GM18909 (cell line): ENCODE data around the gene PLEKHG4B.
"Not testable (repeated sequence)": the region's sequence is repeated elsewhere in the genome, so short reads cannot be mapped to it uniquely, and the experiment has no call there.

Experiments
- ATAC-seq: cut with Tn5 transposase; IDR thresholded peaks from one replicate; pipeline ENCODE4 v1.9.1; 2021; ENCODE audit warnings: mild to moderate bottlenecking; ENCODE audit not compliant: unreplicated experiment, poor library complexity

PLEKHG4B gene

DNA sequence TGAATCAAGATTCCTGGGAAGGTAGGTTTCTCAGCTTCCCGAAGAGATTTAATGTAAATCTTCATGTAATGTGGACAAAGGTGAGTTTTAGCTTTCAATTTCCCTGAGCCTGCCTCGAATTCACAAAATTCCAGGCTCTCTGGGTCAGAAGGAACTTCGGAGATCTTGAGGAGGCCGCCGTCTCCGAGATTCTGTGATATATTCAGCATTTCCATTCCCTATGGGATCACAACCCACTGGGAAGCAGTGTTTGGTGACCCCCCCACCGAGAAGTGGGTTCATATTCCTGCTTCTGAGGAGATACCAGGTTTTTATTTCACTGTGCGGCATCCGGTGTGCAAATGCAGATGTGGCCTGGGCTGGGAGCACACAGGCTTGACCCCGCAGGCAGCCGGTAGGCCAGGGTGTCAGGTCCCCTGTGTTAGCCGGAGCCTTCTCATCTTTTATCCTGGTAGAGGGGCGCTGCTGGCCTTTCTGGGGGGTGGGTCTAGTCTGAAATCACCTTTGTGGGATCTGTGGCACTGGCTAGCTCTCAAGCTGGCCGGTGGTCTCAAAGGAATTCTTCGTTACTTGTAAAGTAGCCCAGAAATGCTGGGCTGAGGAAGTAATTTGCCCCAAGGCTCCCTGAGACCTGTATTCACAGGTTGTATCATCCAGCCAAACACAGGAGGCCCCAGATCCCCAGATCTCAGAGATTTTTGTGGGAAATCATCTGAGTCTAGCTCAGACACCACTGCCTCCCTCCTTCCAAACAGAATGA, 1.4 kb downstream of the PLEKHG4B start:
- ATAC-seq, result no peak

DNA sequence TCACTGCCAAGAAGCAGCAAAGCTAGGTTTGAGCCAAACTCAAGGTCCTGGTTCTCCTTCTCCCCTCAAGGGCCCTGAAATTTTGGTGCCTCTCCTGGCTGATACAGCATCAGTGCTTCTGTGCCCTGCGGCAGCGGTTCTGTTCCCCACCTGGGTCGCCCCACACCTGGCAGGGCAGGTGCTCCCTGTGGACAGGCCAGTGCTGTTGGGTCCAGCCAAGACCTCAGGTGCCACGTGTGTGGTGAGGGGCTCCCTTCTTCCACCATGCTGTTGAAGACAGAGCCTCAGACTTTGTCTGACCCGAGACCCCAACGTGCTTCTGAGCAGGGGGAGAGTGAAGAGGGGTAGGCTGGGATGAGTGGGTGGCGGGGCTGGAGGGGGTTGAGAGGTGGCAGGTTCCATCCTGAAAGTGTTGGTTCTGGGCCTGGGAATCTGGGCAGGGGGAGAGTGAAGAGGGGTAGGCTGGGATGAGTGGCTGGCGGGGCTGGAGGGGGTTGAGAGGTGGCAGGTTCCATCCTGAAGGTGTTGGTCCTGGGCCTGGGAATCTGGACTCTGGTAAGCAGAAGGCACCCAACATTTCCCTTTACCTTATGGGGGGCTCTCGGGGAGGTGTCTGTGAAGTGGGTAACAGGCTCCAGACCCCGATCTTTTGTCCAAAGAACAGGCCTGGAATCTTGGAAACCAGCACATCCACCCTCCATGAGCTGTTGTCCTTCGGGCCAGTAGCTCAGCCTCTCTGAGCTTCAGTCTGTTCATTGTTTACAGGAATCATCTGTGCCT, 2.3 kb downstream of the PLEKHG4B start:
- no peak for ATAC-seq

DNA sequence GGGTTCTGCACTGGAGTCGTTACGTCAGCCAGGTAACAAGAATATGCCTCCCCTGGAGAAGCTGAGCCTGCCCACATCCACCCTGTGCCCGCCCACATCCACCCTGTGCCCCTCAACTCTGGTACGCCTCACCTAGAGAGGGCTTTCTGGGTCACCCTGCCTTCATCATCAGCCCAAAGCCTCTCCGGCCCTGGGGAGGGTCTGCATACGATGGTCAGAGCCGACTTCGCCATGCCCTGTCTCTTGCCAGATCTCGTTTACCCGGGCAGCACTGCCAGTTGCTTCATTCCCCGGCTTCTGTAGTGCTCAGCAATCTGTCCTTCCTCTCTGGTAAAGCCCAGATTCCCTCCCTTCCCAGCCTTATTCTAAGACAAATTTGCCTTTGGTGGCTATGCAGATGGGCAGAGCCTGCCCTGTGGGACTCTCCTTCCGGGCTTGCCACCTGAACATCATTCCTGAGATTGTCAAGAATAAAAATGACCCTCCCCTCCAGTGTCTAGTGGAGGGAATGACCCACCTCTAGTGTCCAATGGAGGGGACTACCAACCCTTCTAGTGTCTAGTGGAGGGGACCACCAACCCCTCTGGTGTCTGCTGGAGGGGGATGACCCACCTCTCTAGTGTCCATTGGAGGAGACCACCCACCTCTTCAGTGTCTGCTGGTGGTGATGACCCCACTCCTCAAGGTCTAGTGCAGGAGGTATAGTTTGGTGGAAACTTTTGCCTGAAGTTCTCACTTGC, 3.4 kb downstream of the PLEKHG4B start:
- no peak for ATAC-seq

DNA sequence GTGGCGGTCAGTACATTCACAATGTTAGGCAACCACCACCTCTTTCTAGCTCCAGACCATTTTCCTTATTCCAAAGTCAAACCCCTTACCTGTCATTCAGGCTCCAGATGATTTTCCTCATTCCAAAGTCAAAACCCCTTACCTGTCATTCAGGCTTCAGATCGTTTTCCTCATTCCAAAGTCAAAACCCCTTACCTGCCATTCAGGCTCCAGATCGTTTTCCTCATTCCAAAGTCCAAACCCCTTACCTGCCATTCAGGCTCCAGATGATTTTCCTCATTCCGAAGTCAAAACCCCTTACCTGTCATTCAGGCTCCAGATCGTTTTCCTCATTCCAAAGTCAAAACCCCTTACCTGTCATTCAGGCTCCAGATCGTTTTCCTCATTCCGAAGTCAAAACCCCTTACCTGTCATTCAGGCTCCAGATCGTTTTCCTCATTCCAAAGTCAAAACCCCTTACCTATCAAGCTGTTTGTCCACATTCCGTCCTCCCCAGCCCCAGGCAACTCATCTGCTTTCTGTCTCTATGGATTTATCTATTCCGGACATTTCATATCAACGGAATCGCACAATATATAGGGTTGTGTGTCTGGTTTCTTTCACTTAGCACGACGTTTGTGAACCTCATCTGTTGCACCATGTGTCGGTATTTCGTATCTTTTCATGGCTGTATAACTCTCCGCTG, 5.2 kb downstream of the PLEKHG4B start:
- no peak for ATAC-seq

DNA sequence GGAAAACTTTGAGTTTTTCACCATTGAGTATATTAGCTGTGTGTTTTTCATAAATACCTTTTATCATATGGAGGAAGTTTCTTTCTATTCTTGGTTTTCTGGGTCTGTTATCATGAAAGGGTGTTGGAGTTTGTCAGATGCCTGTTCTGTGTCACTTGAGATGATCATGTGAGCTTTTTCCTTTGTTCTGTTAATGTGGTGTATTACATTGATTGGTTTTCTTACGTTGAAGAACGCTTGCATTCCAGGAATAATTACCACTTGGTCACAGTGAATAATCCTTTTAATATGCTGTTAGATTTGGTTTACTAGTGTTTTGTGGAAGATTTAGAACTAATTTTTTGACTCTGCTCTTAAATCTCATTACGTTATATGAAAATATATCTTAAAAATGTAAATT, 7.8 kb downstream of the PLEKHG4B start:
- no peak for ATAC-seq

DNA sequence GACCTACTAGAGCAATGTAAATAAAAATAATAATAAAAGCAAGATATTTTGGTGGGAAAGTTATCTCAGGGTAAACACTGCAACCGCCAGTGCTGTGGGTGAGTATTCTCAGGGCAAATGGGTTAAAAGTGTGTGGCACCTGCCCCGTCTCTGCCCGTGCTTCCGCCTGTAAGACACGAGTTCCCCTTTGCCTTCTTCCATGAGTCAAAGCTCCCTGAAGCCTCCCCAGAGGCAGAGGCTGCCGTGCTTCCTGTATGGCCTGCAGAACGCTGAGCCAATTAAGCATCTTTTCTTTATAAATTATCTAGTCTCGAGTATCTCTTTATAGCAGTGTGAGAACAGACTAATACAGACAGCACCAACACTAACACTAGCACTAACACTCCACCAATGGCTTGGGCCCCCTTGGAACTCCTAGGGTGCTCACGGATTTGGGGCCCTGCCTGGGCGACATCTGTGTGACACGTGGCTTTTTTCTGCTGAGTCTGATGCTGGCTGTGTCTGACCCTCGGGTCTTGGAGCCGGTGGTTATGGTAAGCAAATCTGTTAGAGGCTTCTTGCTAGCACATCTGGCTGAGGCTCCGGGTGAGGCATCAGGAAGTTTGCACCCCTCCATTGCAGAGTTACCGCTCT, 10.6 kb downstream of the PLEKHG4B start:
- no peak for ATAC-seq

DNA sequence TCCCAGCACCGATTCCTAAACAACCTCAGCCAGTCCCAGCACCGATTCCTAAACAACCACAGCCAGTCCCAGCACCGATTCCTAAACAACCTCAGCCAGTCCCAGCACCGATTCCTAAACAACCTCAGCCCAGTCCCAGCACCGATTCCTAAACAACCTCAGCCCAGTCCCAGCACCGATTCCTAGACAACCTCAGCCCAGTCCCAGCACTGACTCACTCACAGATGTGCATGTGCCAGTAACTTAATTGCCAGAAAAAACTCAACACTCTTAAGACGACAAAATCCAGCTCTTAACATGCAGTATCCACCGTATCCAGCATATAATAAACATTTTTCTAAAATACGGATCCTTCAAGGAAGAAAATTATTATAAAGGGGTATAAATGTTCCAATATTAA, 12.1 kb downstream of the PLEKHG4B start:
- ATAC-seq, result not testable (repeated sequence)

DNA sequence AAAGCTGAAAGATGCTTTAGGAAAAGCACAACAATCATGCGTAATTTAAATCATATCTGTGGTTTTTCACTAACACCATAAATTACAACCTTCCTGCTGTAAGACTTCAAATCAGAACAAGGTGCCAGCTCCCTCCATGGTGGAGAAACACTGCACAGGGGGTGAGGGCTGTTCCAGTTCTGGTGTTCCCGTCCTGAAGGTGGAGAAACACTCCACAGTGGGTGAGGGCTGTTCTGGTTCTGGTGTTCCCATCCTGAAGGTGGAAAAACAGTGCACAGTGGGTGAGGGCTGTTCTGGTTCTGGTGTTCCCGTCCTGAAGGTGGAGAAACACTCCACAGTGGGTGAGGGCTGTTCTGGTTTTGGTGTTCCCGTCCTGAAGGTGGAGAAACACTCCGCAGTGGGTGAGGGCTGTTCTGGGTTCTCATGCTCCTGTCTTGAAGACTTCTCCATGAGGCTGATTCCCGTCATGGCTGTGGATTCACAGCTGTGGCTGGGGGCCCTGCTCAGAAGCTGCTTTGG, 12.9 kb downstream of the PLEKHG4B start:
- no peak for ATAC-seq

DNA sequence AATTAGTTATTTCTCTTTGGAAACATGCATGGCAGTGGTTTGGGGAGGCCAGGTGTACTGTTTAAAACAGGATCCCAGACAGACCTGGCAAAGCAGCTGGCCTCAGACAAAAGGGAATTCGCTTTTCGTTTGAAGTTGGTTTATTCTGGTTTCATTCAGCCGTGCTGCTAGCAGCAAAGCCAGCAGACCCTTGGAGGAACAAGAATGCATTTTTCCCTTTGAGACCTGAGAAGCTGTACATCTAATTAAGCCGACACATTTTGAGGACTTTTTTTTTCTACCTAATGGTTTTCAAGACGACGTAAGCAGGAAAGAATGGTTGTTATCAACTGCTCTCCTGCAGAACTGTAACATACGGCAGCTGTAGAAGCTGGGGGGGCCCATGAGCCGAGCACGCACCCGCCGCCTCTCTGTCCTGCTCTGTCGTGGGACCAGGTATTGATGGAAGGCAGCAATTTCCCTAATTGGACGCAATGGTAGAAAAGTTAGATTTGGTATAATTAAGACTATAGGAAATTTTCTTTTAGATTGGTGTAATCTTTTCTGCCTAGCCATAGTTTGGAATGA, 13.6 kb downstream of the PLEKHG4B start:
- ATAC-seq, result no peak

DNA sequence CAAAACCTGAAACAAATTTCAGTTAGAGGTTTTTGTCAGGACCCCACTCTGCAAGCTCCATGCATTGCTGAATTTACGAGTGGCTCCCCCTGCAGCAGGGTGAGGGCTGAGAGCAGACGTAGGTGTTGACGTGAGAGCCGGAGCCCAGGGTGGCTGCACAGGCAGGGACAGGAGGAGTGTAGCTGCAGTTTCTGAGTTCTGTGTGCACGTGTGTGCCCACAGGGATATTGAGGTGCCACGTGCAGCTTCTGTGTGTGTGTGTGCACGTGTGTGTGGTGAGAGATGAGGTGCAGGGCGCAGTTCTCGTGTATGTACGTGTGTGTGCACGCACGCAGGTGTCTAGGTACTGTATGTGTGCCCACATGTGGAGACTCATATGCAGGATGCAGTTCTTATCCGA, 14.6 kb downstream of the PLEKHG4B start:
- ATAC-seq, result no peak

DNA sequence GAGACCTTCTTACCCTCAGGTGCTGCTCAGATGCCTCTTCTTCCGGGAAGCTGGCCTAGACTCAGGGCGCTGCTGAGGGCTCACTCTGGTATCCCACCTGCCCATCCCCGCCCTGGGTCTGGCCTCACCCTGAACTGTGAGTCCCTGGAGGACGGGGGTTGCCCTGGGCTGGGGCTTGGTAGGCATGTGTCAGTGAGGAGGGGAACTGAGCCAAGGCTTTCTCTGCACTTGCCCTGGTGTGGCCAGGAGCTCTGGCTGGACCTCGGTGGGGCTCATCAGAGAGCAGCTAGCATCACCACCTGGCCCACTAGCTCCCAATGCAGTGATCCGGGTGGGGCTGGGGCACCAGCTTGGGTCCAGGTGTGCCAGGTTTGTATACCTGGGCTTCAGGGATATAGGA, 15.6 kb downstream of the PLEKHG4B start:
- no peak for ATAC-seq

DNA sequence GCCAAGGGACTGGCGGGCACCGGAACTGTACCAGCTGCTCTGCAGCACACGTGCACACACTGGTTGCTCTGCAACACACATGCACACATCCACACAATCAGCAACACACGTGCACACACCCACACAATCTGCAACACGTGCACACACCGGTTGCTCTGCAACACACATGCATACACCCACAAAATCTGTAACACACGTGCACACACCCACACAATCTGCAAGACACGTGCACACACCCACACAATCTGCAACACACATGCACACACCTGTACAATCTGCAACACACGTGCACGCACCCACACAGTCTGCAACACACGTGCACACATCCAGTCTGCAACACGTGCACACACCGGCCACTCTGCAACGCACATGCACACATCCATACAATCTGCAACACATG, 17.9 kb downstream of the PLEKHG4B start:
- no peak for ATAC-seq

DNA sequence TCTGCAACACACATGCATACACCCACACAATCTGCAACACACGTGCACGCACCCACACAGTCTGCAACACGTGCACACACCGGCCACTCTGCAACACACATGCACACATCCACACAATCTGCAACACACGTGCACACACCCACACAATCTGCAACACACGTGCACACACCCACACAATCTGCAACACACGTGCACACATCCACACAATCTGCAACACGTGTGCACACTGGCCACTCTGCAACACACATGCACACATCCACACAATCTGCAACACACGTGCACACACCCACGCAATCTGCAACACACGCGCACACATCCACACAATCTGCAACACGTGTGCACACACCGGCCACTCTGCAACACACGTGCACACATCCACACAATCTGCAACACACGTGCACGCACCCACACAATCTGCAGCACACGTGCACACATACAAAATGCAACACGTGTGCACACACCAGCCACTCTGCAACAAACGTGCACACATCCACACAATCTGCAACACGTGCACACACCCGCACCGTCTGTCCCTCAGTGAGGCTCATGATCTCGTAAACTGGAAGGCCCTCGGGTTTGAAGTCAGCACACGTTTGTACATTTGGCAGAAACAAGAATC, 18.4 kb downstream of the PLEKHG4B start:
- ATAC-seq, result no peak

DNA sequence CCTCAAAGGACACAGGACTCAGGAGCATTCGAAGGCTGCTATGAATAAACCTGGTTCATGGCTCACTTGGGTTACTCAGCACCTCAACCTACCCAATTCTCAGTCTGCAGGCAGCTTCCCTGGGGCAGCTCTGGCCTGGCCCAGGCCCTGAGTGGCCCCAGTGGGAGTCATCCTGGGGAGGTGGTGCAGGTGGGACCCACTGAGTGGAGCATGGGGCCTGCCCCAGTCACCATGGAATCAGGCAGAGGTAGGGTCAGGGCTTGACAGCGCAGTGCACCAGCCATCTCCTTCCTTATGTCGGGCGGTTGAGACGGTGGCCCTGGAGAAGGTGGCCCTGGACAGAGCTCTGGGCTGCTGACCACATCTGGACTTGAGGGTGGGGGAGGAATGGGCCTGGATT, 19.2 kb downstream of the PLEKHG4B start:
- ATAC-seq, result no peak

DNA sequence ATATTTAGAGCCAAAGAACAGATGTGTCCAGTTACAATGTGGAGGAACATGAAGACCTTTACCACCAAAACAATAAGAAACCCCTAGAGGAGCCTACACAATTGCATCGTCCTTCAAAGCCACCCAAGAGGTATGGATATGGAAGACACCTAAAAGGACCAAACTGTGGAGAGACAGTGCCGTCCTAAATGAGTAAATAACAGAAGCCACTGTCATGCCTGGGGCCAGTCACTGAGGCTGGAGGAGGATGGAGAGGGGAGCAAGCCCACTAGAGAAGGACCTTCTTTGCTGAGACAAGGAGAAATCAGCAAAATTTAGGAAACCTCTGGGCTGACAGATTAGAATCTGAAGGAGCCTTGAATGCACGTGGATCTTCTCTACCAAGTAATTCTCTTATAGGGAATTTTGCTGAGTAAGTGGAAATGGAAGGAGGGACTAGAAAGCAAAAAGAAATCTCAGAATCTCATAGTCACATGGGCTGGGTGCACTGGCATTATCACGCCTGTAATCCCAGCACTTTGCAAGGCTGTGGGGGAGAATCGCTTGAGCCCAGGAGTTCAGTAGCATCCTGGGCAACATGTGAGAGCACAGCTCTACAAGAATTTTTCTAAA, 27.6 kb downstream of the PLEKHG4B start:
- ATAC-seq, result no peak

DNA sequence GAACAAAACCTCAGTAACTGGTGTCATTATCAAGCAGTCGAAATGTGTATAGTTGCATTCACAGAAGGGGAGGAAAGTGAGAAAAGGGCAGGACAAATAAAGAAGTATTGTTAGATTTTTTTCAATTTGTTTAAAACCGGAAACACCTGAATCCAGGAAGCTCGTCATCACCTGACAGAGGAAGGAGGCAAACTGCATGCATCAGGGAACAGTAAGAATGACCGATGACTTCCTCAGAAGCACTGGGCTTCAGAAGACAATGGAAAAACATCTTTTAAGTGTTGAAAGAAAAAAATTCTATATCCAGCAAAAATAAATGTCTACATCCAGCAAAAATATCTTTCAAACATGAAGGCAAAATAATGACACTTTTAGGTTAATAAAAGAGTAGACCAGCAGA, 29.5 kb downstream of the PLEKHG4B start:
- ATAC-seq, result no peak

DNA sequence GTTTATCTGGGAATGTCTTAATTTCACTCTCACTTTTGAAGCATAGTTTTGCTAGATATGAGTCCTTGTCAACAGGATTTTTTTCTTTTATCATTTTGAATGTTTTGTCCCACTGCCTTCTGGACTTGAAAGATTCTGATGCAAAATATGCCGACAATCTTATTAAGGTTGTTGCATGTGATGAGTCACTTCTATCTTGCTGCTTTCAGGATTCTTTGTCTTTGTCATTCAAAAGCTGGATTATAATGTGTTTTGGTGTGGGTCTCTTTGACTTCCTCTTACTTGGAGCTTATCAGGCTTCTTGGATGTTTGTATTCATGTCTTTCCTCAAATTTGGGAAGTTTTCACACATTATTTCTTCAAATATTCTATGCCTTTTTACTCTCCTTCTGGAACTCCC, 33.8 kb downstream of the PLEKHG4B start:
- ATAC-seq, result no peak

DNA sequence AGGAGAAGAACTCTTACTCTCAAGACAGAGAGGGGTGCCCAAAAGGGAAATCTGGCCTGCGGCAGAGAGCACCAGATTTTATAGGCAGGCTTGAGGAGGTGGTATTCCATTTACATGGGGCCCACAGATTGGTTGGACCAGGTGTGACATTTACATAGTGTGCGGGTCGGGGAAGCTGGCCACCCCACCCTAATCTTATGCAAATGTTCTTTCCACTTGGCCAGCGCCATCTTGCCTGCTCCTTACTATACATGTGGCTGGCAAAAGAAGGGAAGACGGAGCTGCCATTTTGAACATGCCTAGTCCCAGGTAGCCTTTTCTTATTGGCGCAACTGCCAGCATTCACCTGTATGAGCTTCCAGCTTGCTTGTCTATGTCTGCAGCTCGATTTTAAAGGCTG, 34.8 kb downstream of the PLEKHG4B start:
- no peak for ATAC-seq

DNA sequence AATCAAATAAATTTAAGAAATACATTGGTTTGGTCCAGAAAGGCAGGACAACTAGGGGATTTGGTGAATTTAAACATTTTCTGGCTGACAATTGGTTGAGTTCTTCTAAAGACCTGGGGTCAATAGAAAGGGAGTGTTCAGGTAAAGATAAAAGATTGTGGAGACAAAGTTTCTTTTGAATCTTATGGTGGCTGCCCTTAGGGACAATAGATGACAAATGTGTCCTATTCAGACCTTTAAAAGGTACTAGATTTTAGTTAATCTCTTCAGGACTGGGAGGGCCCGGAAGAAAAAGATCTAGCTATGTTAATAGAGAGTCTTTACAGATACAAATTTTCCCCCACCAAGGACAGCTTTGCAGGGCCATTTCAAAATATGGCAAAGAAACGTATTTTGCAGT, 35.9 kb downstream of the PLEKHG4B start:
- no peak for ATAC-seq
